Trophoblast cell (in vitro differentiated cells and primary cell): Measurements from ENCODE around the gene AGT.

Experiments
- DNase-seq, 2 donors: peaks; one replicate each; pipeline ENCODE4 v3.0.0-alpha.2; 2016
- H2AFZ ChIP-seq: 2 replicates; pipeline ENCODE4 v1.6.1; 2013; ENCODE audit warnings: low read length, moderate library complexity, mild to moderate bottlenecking; ENCODE audit not compliant: insufficient read depth, poor library complexity
- H2AK5ac ChIP-seq: 2 replicates; pipeline ENCODE4 v1.6.1; 2013; ENCODE audit warnings: mild to moderate bottlenecking, low read length
- H2BK120ac ChIP-seq: 2 replicates; pipeline ENCODE4 v1.6.1; 2013; ENCODE audit warnings: low read length, mild to moderate bottlenecking, moderate library complexity; ENCODE audit not compliant: insufficient read depth, poor library complexity
- H2BK12ac ChIP-seq: 2 replicates; pipeline ENCODE4 v1.6.1; 2013; ENCODE audit warnings: mild to moderate bottlenecking, low read length, moderate library complexity
- H2BK5ac ChIP-seq: 2 replicates; pipeline ENCODE4 v1.6.1; 2013; ENCODE audit warnings: low read length, low read depth, moderate library complexity, mild to moderate bottlenecking; ENCODE audit not compliant: poor library complexity
- H3K14ac ChIP-seq: 2 replicates; pipeline ENCODE4 v1.6.1; 2013; ENCODE audit warnings: mild to moderate bottlenecking, low read length
- H3K18ac ChIP-seq: 2 replicates; pipeline ENCODE4 v1.6.1; 2013; ENCODE audit warnings: mild to moderate bottlenecking, low read length
- H3K23ac ChIP-seq: 2 replicates; pipeline ENCODE4 v1.6.1; 2013; ENCODE audit warnings: low read length
- H3K27ac ChIP-seq: 2 replicates; pipeline ENCODE4 v1.5.1; 2013; ENCODE audit warnings: low read depth, mild to moderate bottlenecking, inconsistent platforms, low read length, moderate library complexity
- H3K27me3 ChIP-seq: 2 replicates; pipeline ENCODE4 v1.6.1; 2013; ENCODE audit warnings: inconsistent platforms, mild to moderate bottlenecking, low read length, moderate library complexity; ENCODE audit not compliant: insufficient read depth
- H3K36me3 ChIP-seq, 2 experiments: 1 replicate in 1 of 2; 2 replicates in 1 of 2; pipeline ENCODE4 v1.6.1; 2013; ENCODE audit warnings: low read length in 2 of 2, mild to moderate bottlenecking in 2 of 2, moderate library complexity in 1 of 2; ENCODE audit not compliant: insufficient read depth in 2 of 2, control insufficient read depth in 1 of 2
- H3K4ac ChIP-seq: 2 replicates; pipeline ENCODE4 v1.6.1; 2013; ENCODE audit warnings: low read depth, mild to moderate bottlenecking, low read length, moderate library complexity
- H3K4me1 ChIP-seq, 2 experiments: 1 replicate in 1 of 2; 2 replicates in 1 of 2; pipeline ENCODE4 v1.6.1; 2013; ENCODE audit warnings: low read length in 2 of 2, mild to moderate bottlenecking in 2 of 2, moderate library complexity in 1 of 2; ENCODE audit not compliant: insufficient read depth in 2 of 2, control insufficient read depth in 1 of 2
- H3K4me2 ChIP-seq: 2 replicates; pipeline ENCODE4 v1.6.1; 2013; ENCODE audit warnings: inconsistent platforms, mild to moderate bottlenecking, low read length, moderate library complexity
- H3K4me3 ChIP-seq: 2 replicates; pipeline ENCODE4 v1.5.1; 2013; ENCODE audit warnings: mild to moderate bottlenecking, low read depth, low read length, inconsistent platforms
- H3K79me1 ChIP-seq: one replicate; pipeline ENCODE4 v1.6.1; 2013; ENCODE audit warnings: low read length
- H3K79me2 ChIP-seq: 2 replicates; pipeline ENCODE4 v1.6.1; 2013; ENCODE audit warnings: low read length, mild to moderate bottlenecking; ENCODE audit not compliant: control insufficient read depth, insufficient read depth, poor library complexity
- H3K9ac ChIP-seq: 2 replicates; pipeline ENCODE4 v1.6.1; 2013; ENCODE audit warnings: mild to moderate bottlenecking, low read length
- H3K9me3 ChIP-seq: 2 replicates; pipeline ENCODE4 v1.6.1; 2013; ENCODE audit warnings: low read depth, mild to moderate bottlenecking, control low read depth, inconsistent platforms, low read length; ENCODE audit not compliant: insufficient read depth
- H4K12ac ChIP-seq: 2 replicates; pipeline ENCODE4 v1.6.1; 2013; ENCODE audit warnings: low read depth, mild to moderate bottlenecking, low read length, moderate library complexity
- H4K8ac ChIP-seq: 2 replicates; pipeline ENCODE4 v1.6.1; 2013; ENCODE audit warnings: low read depth, mild to moderate bottlenecking, low read length, moderate library complexity
- H4K91ac ChIP-seq: one replicate; pipeline ENCODE4 v1.6.1; 2013; ENCODE audit warnings: low read depth, mild to moderate bottlenecking, low read length, moderate library complexity
- WGBS: extraction: QIAGEN DNeasy Blood & Tissue Kit; methylation state at CpG from one replicate; pipeline ENCODE4 v1.1.7; 2013; ENCODE audit warnings: missing lambda C conversion rate; ENCODE audit not compliant: insufficient read length, insufficient coverage; ENCODE audit errors: extremely low coverage; 5-methylcytosine and 5-hydroxymethylcytosine counted together

The AGT gene

GRCh38 chr1:230758709-230759368 is 44.9 kb upstream of the AGT start:
- H4K8ac ChIP-seq: no peak overlapping the region
- peaks cover 2 to 14% of the 10 kb centered on the region in 2 experiments for H3K4me1 ChIP-seq
- peaks cover under 1% of the 10 kb centered on the region for H3K79me1 ChIP-seq
- H3K36me3 ChIP-seq: no peaks in the 10 kb centered on the region
- H3K14ac ChIP-seq: no peak overlapping the region
- no peak overlapping the region for H2AFZ ChIP-seq
- no peak overlapping the region for H2BK120ac ChIP-seq
- no peak for DNase-seq
- H3K4me3 ChIP-seq: no peak overlapping the region
- no peak overlapping the region for H3K27ac ChIP-seq
- no peak overlapping the region for H4K91ac ChIP-seq
- WGBS: no CpG with 5 or more reads among the region's 8 CpGs
- H3K27me3 ChIP-seq: no peaks in the 10 kb centered on the region
- no peak overlapping the region for H3K18ac ChIP-seq
- no peak overlapping the region for H3K4me2 ChIP-seq
- no peak overlapping the region for H2AK5ac ChIP-seq
- peaks cover 1% of the 10 kb centered on the region for H3K9me3 ChIP-seq
- H3K79me2 ChIP-seq: no peaks in the 10 kb centered on the region
- no peak overlapping the region for H2BK12ac ChIP-seq
- no peak overlapping the region for H2BK5ac ChIP-seq
- no peak overlapping the region for H3K9ac ChIP-seq
- no peak overlapping the region for H4K12ac ChIP-seq
- no peak overlapping the region for H3K4ac ChIP-seq
- no peak overlapping the region for H3K23ac ChIP-seq

- no peak for DNase-seq
- Histone ChIP-seq H3K79me2 (no peaks in the 10 kb centered on the region), H2BK12ac (no peak overlapping the region), H3K27ac (no peak overlapping the region), H3K79me1 (peaks cover 4% of the 10 kb centered on the region), H3K23ac (no peak overlapping the region), H3K4me1 (peaks cover 5 to 20% of the 10 kb centered on the region in 2 experiments), H3K18ac (no peak overlapping the region), H3K4ac (no peak overlapping the region), H4K8ac (no peak overlapping the region), H3K9ac (no peak overlapping the region), H2BK120ac (no peak overlapping the region), H3K4me3 (no peak overlapping the region), H2AK5ac (no peak overlapping the region), H3K14ac (no peak overlapping the region), H2AFZ (no peak overlapping the region), H3K9me3 (peaks cover 1% of the 10 kb centered on the region), H3K27me3 (no peaks in the 10 kb centered on the region), H4K12ac (no peak overlapping the region), H4K91ac (no peak overlapping the region), H3K36me3 (no peaks in the 10 kb centered on the region), H2BK5ac (no peak overlapping the region), H3K4me2 (no peak overlapping the region)
- WGBS: no CpG with 5 or more reads among the region's 16 CpGs
Observed at GRCh38 chr1:230757856-230758708, 44.2 kb upstream of the AGT start.

DNA sequence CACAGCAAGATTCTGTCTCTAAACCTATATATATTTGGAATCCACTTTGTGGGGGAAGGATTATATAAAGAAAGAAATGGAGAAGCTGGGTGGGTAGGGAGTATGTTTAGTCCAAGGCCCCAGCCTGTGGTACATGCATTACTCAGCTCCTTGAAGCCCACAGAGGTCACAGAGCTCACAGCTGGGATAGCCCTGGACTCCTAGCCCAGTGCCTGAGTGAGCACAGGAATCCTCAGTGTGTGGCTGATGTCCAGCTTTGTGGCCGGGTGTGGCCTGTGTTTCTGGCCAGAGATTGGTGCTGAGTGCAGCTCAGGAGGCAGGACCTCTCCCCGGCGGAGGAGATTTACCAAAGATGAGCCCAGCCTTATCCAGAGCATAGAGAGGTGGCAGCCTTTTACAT is 40.9 kb upstream of the AGT start:
- WGBS: no CpG with 5 or more reads among the region's 3 CpGs
- no peak overlapping the region for H3K4me3 ChIP-seq

DNA sequence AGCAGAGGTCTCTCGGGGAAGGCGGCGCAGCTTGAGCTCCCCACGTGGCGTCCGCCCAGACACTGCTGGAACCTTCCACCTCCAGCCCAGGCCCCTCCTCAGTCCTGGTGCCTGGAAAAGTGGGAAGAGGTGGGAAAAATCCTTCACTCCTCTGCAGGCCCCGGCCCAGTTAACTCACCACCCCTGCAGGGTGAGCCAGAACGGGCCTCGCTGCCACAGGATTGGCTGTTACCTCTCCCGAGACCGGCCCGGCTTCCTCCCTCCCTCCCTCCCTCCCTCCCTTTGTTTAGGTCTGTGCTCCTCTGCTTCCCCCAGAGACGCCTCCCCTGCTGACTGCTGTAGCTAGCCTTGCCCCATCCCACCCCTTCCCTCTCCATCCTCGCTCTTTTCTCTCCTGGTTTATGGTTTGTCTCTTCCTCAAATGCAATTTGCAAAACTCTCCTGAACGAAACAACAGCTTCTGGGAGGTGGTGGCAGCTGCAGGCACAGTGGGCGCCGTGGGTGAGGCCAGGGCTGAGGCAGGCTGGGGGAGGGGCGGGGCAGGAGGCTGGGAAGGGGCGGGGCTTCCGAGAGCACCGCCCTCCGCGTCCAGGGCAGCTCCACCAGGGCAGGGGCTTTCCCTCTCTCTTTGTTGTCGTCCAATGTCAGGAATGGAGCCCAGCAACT is 39.8 kb upstream of the AGT start:
- H2AFZ ChIP-seq: peak overlapping the region; percentile 68

More for the DNA sequence above, 40.9 kb upstream of the AGT start:
- no peak overlapping the region for H2AK5ac ChIP-seq
- no peaks in the 10 kb centered on the region for H3K9me3 ChIP-seq
- H3K14ac ChIP-seq: no peak overlapping the region
- no peak overlapping the region for H4K8ac ChIP-seq
- H3K18ac ChIP-seq: no peak overlapping the region
- no peak overlapping the region for H3K4ac ChIP-seq
- H4K12ac ChIP-seq: no peak overlapping the region
- no peaks in the 10 kb centered on the region for H3K79me2 ChIP-seq
- no peak overlapping the region for H2BK12ac ChIP-seq
- DNase-seq: no peak
- H2AFZ ChIP-seq: no peak overlapping the region
- H3K27me3 ChIP-seq: no peaks in the 10 kb centered on the region
- no peak overlapping the region for H3K27ac ChIP-seq
- no peaks in the 10 kb centered on the region for H3K36me3 ChIP-seq
- H4K91ac ChIP-seq: no peak overlapping the region
- no peak overlapping the region for H3K23ac ChIP-seq
- H2BK120ac ChIP-seq: peak overlapping the region; percentile 12
- no peak overlapping the region for H3K9ac ChIP-seq
- H2BK5ac ChIP-seq: no peak overlapping the region
- H3K4me1 ChIP-seq: peaks cover 5 to 19% of the 10 kb centered on the region in 2 experiments
- H3K4me2 ChIP-seq: no peak overlapping the region
- peaks cover 7% of the 10 kb centered on the region for H3K79me1 ChIP-seq

More for the DNA sequence above, 39.8 kb upstream of the AGT start:
- Histone ChIP-seq H2BK120ac (peak overlapping the region; percentile 6), H2BK5ac (peak overlapping the region; percentile 43), H3K9me3 (no peaks in the 10 kb centered on the region), H2BK12ac (peak overlapping the region; percentile 9), H3K18ac (no peak overlapping the region), H4K12ac (no peak overlapping the region), H3K36me3 (no peaks in the 10 kb centered on the region), H3K79me2 (no peaks in the 10 kb centered on the region), H3K27ac (peak overlapping the region; percentile 84), H3K4me3 (no peak overlapping the region), H3K4ac (peak overlapping the region; percentile 1), H3K23ac (no peak overlapping the region), H3K9ac (peak overlapping the region; percentile 24), H3K4me1 (peaks cover 5 to 16% of the 10 kb centered on the region in 2 experiments), H4K91ac (peak overlapping the region; percentile 55), H3K27me3 (no peaks in the 10 kb centered on the region), H3K79me1 (peaks cover 7% of the 10 kb centered on the region), H4K8ac (peak overlapping the region; percentile 54), H3K4me2 (peak overlapping the region; percentile 52), H3K14ac (peak overlapping the region; percentile 16), H2AK5ac (no peak overlapping the region)
- DNase-seq: peak in 1 of 2 donors; percentile 50
- WGBS: no CpG with 5 or more reads among the region's 24 CpGs
